Measurements from ENCODE around the gene RAB19.

The RAB19 gene

DNA sequence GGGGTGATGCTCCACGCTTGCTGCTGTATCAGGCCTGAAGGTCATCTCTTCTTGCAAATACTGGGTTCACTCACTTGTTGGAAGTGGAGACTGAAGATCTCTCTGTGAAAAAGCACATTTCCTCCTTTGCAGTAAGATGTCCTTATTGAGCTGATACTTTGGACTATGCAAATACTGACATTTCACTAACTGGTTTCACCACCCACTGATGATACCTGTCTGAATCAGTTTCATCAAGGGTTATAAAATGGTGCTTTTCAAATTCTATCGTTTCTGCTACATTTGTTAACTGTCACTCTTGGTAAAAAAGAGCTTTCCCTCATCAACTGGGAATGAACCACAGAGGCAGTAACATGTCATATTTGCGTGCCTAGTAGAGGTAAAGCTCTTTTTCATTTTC, 35.5 kb downstream of the RAB19 start:
- DNase-seq (ENCODE audit: low read depth): no peak
- no peak overlapping the region for H3K4me3 ChIP-seq (ENCODE audit: low read length)
- TF ChIP-seq, protein P1, sequence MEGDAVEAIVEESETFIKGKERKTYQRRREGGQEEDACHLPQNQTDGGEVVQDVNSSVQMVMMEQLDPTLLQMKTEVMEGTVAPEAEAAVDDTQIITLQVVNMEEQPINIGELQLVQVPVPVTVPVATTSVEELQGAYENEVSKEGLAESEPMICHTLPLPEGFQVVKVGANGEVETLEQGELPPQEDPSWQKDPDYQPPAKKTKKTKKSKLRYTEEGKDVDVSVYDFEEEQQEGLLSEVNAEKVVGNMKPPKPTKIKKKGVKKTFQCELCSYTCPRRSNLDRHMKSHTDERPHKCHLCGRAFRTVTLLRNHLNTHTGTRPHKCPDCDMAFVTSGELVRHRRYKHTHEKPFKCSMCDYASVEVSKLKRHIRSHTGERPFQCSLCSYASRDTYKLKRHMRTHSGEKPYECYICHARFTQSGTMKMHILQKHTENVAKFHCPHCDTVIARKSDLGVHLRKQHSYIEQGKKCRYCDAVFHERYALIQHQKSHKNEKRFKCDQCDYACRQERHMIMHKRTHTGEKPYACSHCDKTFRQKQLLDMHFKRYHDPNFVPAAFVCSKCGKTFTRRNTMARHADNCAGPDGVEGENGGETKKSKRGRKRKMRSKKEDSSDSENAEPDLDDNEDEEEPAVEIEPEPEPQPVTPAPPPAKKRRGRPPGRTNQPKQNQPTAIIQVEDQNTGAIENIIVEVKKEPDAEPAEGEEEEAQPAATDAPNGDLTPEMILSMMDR (conservative IDR thresholded peaks at IDR 0.05; ENCODE audit: low read depth, low read length): no peak

DNA sequence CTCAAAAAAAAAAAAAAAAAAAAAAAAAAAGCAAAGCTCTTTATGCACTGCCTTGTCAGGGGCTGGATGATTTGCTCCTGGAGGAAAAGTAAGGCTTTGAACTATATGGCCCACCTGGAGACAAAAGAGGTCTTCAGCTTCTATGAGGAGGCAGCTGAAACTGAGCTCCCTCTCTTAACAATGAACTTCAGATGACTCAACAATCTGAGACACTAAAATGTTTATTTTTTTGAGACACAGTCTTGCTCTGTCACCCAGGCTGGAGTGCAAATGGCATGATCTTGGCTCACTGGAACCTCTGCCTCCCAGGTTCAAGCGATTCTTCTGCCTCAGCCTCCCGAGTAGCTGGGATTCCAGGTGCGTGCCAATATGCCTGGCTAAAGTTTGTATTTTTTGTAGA, 36.7 kb downstream of the RAB19 start:
- no peak overlapping the region for H3K4me3 ChIP-seq (ENCODE audit: low read length)
- DNase-seq (ENCODE audit: low read depth): no peak
- TF ChIP-seq, protein P1 (conservative IDR thresholded peaks at IDR 0.05; ENCODE audit: low read depth, low read length): no peak

DNA sequence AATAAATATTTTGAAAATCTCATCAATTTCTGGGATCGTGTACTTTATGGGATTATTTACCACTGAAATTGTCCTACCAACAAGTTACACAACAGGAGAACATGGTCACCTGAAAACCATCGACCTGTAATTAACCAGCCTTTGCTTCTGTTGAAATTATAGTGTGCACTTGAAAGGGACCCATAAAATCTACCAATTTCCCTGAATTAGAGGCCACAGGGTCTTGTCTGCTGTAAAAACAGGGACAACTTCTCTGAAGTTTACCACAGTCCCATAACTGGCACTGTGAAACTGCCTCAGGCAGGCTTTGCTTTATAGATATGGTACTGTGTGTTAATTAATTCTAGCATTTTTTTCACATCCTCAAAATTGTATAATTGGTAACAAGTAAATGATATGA, 37.7 kb downstream of the RAB19 start:
- H3K4me3 ChIP-seq (ENCODE audit: low read length): no peak overlapping the region
- TF ChIP-seq, protein P1 (conservative IDR thresholded peaks at IDR 0.05; ENCODE audit: low read depth, low read length): no peak
- DNase-seq (ENCODE audit: low read depth): no peak

DNA sequence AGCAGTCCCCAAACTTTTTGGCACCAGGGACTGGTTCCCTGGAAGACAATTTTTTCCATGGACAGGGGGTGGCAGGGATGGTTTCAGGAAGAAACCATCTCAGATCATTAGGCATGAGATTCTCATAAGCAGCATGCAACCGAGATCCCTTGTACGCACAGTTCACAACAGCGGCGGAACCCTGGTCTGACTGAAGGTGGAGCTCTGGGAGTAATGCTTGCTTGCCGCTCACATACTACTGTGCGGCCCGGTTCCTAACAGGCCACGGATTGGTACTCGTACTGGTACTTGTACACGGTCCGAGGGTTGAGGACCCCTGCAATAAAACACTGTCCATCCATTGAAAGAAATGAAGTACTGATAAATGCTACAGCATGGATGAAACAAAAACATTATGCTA, 42.6 kb downstream of the RAB19 start:
- no peak overlapping the region for H3K4me3 ChIP-seq (ENCODE audit: low read length)
- no peak for DNase-seq (ENCODE audit: low read depth)

DNA sequence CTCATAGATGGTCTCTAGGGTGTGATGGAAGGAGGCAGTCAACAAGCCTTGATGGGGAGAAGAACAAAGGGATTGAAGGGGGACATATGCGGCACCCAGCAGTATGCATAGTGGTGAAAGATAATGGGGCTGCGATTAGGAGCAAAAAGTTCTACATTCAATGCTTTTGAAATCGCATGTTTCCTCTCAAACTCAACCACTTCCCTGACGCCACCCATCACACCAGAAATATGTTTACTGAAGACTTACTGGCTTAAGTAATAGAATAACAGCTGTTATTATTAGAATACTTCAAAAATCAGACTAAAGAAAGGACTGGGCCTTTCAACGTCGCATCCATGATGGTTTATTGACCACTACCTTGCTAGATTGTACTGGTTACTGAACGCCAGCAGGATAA, 44.0 kb downstream of the RAB19 start:
- TF ChIP-seq, protein P1 (conservative IDR thresholded peaks at IDR 0.05; ENCODE audit: low read depth, low read length): no peak
- no peak for DNase-seq (ENCODE audit: low read depth)
- no peak overlapping the region for H3K4me3 ChIP-seq (ENCODE audit: low read length)

More for the DNA sequence above, 42.6 kb downstream of the RAB19 start:
- TF ChIP-seq, protein P1 (conservative IDR thresholded peaks at IDR 0.05; ENCODE audit: low read depth, low read length): no peak

DNA sequence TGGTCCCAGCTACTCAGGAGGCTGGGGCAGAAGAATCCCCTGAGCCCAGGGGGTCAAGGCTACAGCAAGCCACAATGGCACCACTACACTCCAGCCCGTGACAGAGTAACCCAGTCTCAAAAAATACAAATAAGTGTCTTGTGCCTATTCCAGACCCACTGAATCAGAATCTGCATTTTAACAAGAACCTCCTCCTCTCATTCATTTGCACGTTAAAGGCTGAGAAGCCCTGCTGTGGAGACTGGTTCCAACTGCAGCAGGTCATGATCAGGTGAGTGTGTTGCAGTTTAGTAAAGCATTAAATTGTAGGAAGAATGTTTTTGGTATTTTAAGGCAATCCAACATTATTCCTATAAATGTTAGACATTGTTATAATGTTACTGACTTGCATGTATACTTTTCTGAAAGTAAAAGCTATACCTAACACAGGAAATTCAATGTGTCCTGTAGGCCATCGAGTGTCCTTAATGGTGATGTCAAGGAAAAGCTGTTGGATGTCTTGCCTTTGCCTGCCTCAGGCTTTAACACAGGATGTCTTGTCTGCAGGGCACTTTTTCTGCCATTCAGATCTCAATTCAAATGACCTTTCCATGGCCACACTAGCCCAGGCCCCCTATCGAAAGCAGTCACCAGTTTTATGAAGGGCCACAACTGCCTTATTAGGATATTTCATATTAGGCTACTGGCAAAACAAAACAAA, 45.1 kb downstream of the RAB19 start:
- DNase-seq (ENCODE audit: low read depth): no peak
- no peak overlapping the region for H3K4me3 ChIP-seq (ENCODE audit: low read length)
- TF ChIP-seq, protein P1 (conservative IDR thresholded peaks at IDR 0.05; ENCODE audit: low read depth, low read length): no peak

DNA sequence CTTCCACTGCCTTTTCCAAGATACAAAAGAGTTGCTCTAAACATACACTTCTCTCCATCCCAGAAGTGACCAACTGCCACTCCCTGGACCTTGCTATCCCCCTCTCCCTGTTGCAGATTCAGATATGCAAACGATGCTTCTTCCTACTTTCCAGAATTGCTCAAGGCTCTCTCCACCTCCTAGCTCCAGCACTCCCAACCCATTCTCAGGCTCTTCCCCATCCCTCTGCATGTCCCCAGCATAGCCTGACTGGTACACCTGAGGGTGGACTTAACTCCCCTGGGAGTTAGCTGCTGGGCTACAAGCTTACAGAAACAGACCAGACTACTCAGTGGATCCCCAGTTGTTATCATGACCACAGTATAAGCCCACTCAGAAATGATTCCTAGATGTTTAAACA, 47.9 kb downstream of the RAB19 start:
- H3K4me3 ChIP-seq (ENCODE audit: low read length): no peak overlapping the region
- TF ChIP-seq, protein P1 (conservative IDR thresholded peaks at IDR 0.05; ENCODE audit: low read depth, low read length): no peak
- DNase-seq (ENCODE audit: low read depth): no peak

All from retinal pigment epithelial cell (primary cell).